DMS53 (cell line): Measurements from ENCODE around the gene TMEM131L.
A peak's percentile ranks its signal among the peaks of the same experiment; 100 is the strongest.
"Not testable (repeated sequence)": the region's sequence is repeated elsewhere in the genome, so short reads cannot be mapped to it uniquely, and the experiment has no call there.

Experiments used
- DNase-seq: peaks from one replicate; lab custom pipeline; 2025; lab: John Stamatoyannopoulos, UW

TMEM131L gene

DNA sequence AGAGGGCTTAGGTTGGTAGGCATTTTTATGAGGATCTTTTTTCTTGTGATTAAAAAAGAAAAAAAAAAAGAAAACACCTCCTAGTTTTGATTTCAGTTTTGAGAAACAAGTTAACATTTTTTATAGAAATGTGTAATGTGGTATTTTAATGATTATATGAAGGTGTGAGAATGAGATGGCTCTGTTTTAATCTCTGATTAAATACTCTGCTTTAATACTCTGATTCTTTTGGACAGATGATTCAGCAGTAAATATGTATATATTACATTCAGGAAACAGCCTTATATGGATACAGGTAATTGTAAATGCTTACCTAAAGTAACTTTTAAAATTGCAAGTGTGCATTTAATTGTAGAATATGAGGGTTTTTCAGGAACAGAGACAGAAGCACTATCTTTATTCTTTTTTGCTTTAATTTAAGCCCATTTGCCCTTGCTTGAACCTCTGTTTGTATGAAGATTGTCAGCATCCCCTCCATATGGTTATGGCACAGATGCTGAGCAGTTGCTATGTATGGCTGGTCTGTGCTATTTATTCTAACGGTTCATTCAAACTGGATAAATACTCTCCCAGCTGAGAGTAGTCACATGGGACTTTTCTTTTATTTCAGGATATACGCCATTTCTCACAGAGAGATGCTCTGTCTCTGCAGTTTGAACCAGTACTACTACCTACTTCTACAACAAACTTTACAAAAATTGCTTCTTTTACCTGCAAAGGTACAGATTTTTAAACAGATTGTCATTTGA is 117.0 kb downstream of the TMEM131L start:
- DNase-seq, result no peak

GRCh38 chr4:153585026-153585425 is 118.9 kb downstream of the TMEM131L start:
- no peak for DNase-seq

- DNase-seq, result no peak
Observed at GRCh38 chr4:153589703-153590595, 123.8 kb downstream of the TMEM131L start.

- DNase-seq, result no peak
Observed at GRCh38 chr4:153591441-153591840, 125.3 kb downstream of the TMEM131L start.

DNA sequence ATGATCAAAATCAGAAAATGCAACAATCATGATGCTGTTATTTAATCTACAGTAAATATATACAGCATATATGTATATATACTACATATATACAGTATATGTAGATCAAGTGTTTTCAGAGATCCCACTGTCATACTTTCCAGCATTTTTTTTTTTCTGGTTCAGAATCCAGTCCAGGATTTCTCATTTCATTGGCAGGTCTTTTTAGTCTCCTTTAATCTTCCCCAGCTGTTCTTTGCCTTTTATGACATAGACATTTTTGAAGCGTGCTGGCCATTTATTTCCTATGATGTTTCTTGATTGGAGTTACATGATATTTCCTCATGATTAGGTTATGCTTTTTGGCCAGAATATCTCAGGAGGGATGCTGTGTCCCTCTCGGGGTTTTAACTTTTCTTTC is 125.9 kb downstream of the TMEM131L start:
- DNase-seq, result no peak

DNA sequence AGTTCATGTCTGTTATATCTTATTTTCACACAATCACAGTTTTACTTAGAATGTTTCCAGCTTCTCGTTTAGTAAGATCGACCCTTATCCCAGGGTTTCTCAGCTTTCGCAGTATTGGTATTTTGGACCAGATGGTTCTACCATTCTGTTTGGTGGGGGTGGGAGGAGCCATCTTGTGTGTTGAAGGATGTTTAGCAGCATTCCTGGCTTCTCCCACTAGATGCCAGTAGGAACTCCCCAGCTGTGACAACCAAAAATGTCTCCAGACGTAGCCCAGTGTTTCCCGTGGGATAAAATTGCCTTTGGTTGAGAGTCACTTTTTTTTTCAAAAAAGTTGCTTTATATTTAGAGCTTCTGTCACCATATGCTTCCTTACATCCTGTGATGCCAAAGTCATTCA is 127.0 kb downstream of the TMEM131L start:
- no peak for DNase-seq

- no peak for DNase-seq
Observed at GRCh38 chr4:153594210-153594609, 128.1 kb downstream of the TMEM131L start.

DNA sequence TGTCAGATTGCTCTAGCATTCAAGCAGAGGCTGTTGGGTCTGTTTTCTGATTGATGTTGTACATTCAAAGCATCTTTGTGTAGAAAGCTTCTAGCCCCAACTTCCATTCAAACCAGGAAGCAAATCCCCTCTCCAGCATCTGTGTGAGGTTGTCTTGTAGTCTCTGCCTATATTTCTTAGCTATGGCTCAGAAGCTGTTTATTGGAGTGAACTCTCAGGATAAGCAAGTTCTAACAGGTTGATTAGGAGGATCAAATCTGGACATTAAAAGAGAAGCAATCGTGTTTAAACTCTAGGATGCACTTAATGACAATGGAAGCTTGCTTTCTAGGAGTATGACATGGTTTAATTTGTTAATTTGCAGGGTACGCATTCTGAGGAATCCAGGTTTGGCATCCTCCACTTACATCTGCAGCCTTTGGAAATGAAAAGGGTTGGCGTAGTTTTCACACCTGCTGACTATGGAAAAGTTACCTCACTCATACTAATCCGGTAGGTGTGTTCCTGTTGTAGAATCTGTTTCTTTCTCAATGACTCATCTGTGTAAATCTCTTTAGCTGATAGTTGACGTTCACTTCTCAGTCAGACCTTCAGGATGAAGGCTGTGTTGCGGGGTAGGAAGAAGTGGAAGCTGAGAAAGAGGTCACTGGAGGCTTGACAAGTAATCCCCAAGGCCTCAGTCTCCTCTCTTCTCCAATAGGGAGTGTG is 129.9 kb downstream of the TMEM131L start:
- peak; percentile 42 for DNase-seq

DNA sequence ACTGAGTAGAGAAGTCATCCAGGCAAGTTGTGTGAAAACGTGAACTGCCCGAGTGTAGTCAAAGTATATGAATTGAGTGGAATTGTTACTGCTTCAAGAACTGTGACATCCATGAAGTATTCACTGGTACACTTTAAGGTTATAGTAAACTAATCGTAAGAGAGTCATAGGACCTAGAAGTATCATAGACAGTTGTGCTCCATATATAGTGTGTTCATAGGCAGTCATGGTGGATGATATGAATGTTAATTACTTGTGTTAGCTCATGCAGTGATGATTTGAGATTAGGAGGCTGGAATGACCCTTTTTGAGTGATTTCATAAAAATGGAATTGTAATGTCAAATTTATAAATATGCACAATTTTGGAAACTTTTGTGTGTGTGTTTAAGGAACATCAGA is 136.6 kb downstream of the TMEM131L start:
- no peak for DNase-seq

DNA sequence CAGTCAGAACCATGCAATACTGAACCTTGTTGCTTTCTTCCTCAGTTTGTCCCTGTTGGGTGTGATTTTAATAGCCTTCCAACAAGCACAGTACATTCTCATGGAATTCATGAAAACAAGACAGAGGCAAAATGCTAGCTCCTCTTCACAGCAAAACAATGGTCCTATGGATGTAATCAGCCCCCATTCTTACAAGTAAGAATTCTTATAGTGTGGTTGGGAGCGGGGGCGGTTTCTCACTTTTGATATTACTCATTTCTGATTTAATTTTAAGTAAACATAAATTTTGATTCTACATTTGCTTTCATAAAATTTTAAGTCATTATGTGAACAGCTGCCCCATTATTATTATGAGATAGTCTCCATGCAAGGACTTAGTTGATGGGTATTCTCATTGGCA is 137.1 kb downstream of the TMEM131L start:
- DNase-seq, result no peak

- DNase-seq, result no peak
Observed at GRCh38 chr4:153603835-153604234, 137.7 kb downstream of the TMEM131L start.

DNA sequence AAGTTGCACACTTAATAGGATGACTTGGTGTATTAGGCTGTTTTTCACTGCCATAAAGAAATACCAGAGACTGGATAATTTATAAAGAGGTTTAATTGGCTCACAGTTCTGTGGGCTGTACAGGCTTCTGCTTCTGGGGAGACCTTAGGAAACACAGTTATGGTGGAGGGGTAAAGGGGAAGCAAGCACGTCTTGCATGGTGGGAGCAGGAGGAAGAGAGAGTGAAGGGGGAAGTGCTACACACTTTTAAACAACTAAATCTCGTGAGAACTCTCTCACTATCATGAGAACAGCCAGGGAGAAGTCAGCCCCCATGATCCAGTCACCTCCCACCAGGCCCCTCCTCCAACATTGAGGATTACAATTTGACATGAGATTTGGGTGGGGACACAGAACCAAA is 142.9 kb downstream of the TMEM131L start:
- DNase-seq, result not testable (repeated sequence)

- no peak for DNase-seq
Observed at GRCh38 chr4:153610623-153611376, 144.6 kb downstream of the TMEM131L start.

DNA sequence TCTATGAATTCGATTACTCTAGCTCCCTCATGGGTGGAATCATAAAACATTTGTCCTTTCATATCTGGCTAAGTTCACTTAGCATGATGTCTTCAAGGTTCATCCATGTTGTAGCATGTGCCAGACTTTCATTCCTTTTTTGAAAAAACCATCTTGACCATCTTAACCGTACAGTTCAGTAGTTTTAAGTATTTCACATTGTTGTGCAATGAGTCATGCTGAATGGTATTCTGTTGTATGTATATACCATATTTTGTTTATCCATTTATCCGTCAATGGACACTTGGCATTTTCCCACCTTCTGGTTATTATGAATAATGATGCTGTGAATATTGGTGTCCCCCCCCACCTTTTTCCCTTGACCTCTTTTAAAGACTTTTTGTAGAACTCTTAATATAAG is 145.5 kb downstream of the TMEM131L start:
- no peak for DNase-seq

DNA sequence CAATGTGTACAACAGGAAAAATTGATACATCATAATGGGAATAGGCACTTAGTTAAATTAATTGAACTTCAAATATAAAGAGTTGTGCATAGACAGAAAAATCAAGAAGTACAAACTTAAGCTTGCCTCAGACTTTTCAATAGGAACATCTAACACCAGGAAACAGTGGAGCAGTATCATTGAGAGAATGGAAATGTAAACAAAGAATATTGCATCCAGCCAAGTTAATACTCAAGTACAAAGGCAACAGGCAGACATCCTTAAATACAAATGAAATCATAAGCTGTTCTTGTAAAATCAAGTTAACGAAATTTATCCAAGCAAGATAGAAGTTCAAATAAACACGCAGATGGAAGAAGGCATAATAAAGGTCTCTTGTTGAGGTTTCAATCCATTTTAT is 146.7 kb downstream of the TMEM131L start:
- no peak for DNase-seq

- DNase-seq, result no peak
Observed at GRCh38 chr4:153616006-153616555, 149.9 kb downstream of the TMEM131L start.

DNA sequence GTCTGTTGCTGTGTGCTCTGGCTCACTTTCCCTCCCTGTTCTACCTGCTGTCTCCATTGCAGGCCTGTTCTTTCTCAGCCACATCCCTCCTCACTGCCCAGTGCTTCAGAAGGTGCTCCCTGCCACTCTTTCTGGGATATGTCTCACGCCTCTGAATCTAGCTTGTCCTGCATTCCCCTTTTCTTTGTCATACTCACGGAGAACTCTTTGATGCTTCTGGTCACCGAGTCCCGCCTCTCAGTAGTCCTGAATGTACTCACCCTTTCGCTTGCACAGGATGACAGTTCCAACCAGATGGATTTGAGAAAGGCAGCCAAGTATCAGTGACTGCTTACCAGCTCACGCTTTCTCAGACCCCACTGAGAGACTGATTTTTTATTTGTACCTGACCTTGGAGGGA is 152.7 kb downstream of the TMEM131L start:
- DNase-seq, result no peak

DNA sequence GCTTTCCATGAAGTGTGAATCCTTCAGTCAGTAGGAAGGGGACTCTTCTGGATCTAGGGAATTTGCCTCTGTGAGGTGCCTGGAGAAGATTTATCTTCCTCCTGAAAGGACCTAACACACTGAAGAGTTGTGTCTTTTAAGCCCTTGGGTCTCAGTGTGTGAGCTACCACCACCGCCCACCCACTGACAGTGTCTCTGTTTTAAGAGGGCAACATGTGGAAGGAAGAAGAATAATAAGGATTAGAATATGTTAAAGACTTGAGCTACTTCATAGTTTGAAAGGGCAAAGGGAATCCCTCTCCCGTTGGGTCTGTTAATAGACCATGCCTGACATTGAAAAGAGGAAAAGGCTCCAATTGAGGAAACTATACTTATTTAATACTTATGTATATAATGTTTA is 153.7 kb downstream of the TMEM131L start:
- DNase-seq, result no peak

- DNase-seq, result no peak
Observed at GRCh38 chr4:153620352-153620751, 154.2 kb downstream of the TMEM131L start.

DNA sequence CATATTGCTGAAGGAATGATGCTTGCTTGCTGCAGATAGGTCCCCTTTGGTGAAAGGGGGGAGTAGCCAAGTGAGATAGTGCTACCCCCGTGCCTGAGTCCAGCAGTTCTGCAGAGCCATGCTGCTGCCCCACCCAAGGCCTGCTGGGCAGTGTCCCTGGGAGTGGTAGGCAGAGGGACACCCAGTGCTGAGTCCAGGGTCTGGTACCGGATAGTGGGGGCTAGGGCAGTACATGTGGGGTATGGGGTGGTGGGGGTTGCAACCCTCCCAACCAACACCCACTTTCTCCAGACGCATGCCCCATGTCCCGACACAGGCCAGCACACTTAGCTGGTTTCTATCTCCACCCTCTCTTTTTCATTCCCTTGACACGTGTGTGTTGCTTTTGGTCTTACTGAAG is 155.9 kb downstream of the TMEM131L start:
- no peak for DNase-seq

DNA sequence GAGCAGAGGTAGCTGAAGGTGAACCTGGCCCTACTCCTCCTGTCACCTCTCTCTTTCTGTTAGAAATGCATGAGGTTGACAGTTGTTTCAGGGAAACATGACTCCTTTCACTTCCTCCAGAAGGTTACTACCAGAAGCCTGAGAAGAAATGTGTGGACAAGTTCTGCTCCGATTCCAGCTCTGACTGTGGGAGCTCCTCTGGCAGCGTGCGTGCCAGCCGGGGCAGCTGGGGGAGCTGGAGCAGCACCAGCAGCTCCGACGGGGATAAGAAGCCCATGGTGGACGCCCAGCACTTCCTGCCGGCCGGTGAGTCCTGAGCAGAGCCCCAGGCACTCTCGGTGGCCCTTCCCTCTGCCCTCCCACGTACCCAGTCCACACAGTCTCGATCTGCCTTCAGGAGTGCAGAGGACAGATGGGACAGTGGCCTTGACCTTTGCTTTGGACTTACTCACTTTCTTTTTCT is 156.6 kb downstream of the TMEM131L start:
- no peak for DNase-seq

DNA sequence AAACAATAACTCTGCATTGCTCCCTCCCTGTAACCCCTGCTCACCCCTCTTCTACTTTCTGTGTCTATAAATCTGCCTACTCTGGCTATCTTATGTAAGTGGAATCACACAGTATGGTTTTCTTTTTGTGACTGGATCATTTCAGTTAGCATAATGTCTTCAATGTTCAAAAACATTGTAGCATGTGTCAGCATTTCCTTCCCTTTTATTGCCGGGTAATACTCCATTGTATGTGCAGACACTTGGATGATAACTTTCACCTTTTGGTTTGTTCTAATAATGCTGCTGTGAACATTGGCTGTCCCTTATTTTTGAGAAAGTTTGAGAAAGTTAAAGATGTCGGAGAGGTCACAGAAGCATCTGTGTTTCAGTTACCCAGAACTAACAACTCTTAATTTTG is 157.3 kb downstream of the TMEM131L start:
- no peak for DNase-seq
